RWPE2 (cell line): ENCODE data around the gene EXD3.
A peak's percentile ranks its signal among the peaks of the same experiment; 100 is the strongest.

Experiments used
- ATAC-seq: fragments of 200-7000 bp; cut with Tn5 transposase; 3 replicates; pipeline ENCODE4 v1.9.1; 2021; ENCODE audit warnings: low read depth
- DNase-seq: peaks from one replicate; pipeline ENCODE4 v3.0.0-alpha.2; 2020; ENCODE audit warnings: low spot score
- H3K27ac ChIP-seq: fragments of 450-650 bp; 2 replicates; pipeline ENCODE4 v1.5.1; 2017; ENCODE audit warnings: mild to moderate bottlenecking; ENCODE audit not compliant: poor library complexity, severe bottlenecking
- H3K27me3 ChIP-seq: fragments of 250-450 bp; sonication (Bioruptor Pico); 2 replicates; pipeline ENCODE4 v1.5.1; 2021; ENCODE audit warnings: mild to moderate bottlenecking, moderate library complexity; ENCODE audit not compliant: insufficient read depth, poor library complexity, severe bottlenecking
- H3K36me3 ChIP-seq: fragments of 250-450 bp; sonication (Bioruptor Pico); 2 replicates; pipeline ENCODE4 v1.5.1; 2020; ENCODE audit warnings: low read depth, mild to moderate bottlenecking, moderate library complexity
- H3K4me1 ChIP-seq: fragments of 250-450 bp; sonication (Bioruptor Pico); 2 replicates; pipeline ENCODE4 v1.5.1; 2021; ENCODE audit warnings: mild to moderate bottlenecking, moderate library complexity; ENCODE audit not compliant: insufficient read depth, poor library complexity, severe bottlenecking
- H3K4me3 ChIP-seq: fragments of 250-450 bp; sonication (Bioruptor Pico); 2 replicates; pipeline ENCODE4 v1.5.1; 2021; ENCODE audit warnings: mild to moderate bottlenecking, moderate library complexity; ENCODE audit not compliant: severe bottlenecking
- H3K9me3 ChIP-seq: fragments of 250-450 bp; sonication (Bioruptor Pico); 2 replicates; pipeline ENCODE4 v1.5.1; 2021; ENCODE audit warnings: mild to moderate bottlenecking, moderate library complexity; ENCODE audit not compliant: severe bottlenecking
- TF ChIP-seq, protein P1 (sequence below): fragments of 450-650 bp; IDR thresholded peaks from one replicate; pipeline ENCODE4 v1.5.1; 2017; ENCODE audit warnings: mild to moderate bottlenecking, moderate library complexity; ENCODE audit not compliant: poor library complexity, severe bottlenecking

EXD3 gene

DNA sequence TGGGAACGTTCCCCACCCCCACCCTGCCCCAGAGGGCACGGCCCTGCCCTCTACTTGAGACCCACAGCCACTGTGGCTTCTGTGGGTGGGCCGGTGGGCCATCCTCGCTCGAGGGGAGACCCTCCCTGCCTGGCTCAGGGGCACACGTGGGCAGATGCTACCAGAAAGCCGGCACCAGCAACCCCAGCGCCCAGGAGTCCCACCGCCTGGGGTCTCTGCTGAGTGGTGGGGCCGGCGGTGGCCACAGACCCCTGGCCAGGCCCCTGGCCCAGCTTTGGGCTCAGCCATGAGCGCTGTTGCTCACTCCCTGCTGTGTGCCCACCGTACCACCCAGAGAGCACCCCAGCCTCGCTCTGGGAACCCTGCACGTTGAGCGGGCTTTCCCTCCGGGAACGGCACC, 104.4 kb downstream of the EXD3 start:
- H3K4me1 ChIP-seq: no peaks in the 10 kb centered on the region
- no peak overlapping the region for H3K27ac ChIP-seq
- DNase-seq: no peak
- TF ChIP-seq, protein P1, sequence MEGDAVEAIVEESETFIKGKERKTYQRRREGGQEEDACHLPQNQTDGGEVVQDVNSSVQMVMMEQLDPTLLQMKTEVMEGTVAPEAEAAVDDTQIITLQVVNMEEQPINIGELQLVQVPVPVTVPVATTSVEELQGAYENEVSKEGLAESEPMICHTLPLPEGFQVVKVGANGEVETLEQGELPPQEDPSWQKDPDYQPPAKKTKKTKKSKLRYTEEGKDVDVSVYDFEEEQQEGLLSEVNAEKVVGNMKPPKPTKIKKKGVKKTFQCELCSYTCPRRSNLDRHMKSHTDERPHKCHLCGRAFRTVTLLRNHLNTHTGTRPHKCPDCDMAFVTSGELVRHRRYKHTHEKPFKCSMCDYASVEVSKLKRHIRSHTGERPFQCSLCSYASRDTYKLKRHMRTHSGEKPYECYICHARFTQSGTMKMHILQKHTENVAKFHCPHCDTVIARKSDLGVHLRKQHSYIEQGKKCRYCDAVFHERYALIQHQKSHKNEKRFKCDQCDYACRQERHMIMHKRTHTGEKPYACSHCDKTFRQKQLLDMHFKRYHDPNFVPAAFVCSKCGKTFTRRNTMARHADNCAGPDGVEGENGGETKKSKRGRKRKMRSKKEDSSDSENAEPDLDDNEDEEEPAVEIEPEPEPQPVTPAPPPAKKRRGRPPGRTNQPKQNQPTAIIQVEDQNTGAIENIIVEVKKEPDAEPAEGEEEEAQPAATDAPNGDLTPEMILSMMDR: no peak
- no peaks in the 10 kb centered on the region for H3K36me3 ChIP-seq
- ATAC-seq: no peak
- peaks cover 4% of the 10 kb centered on the region for H3K27me3 ChIP-seq
- H3K4me3 ChIP-seq: no peak overlapping the region
- no peaks in the 10 kb centered on the region for H3K9me3 ChIP-seq

DNA sequence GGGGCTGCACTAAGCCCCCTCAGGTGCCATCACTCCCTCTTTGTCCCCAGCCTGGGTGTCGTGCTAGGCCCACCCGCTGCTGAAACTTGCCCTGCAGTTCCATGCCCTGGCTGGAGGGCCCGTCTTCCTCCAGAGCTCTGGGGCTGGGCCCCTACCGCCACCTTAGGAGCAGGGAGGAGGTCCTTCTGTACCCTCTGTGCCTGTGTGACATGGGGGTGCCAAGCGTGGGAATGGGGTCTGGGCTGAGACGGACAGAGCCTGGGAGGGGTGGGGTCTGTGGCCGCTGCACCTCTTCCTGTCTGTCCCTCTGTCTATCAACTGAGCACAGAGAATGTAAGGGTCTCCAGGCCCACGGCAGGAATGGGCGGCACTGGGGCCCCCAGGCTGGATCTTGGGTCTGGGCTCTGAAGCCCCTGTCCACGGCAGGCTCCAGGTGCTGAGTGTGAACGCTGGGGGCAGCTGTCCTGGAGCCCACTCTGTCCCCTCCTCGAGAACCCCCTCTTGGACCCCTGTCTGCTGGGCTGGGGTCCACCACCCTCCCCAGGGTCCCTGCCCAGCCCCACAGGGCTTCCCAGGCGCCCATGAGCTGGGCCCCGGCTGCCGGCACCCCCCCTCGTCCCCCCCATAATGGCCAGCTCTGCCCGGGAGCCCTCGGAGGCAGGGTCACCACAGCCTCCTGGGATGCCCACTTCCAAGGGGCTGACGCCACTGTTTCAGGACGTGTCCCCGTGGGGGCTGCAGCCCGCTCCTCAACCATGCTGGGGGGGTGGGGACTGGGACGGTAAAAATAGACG, 105.0 kb downstream of the EXD3 start:
- Histone ChIP-seq H3K27ac (no peak overlapping the region), H3K4me3 (no peak overlapping the region), H3K4me1 (no peaks in the 10 kb centered on the region), H3K27me3 (peaks cover 4% of the 10 kb centered on the region), H3K36me3 (no peaks in the 10 kb centered on the region), H3K9me3 (no peaks in the 10 kb centered on the region)
- TF ChIP-seq, protein P1: no peak
- ATAC-seq: no peak
- no peak for DNase-seq

- Histone ChIP-seq H3K4me1 (no peaks in the 10 kb centered on the region), H3K36me3 (no peaks in the 10 kb centered on the region), H3K27me3 (peaks cover 4% of the 10 kb centered on the region), H3K27ac (no peak overlapping the region), H3K4me3 (no peak overlapping the region), H3K9me3 (no peaks in the 10 kb centered on the region)
- no peak for ATAC-seq
- DNase-seq: no peak
- TF ChIP-seq, protein P1: no peak
These were observed 105.8 kb downstream of the EXD3 start for GRCh38 chr9:137317021-137317717.

- H3K4me3 ChIP-seq: peak overlapping the region; percentile 23
- H3K27me3 ChIP-seq: peaks cover 4% of the 10 kb centered on the region
- ATAC-seq (no peak), DNase-seq (no peak)
- H3K27ac ChIP-seq: no peak overlapping the region
- H3K36me3 ChIP-seq: no peaks in the 10 kb centered on the region
- peaks cover 5% of the 10 kb centered on the region for H3K4me1 ChIP-seq
- no peaks in the 10 kb centered on the region for H3K9me3 ChIP-seq
- TF ChIP-seq, protein P1: no peak
These were observed 106.7 kb downstream of the EXD3 start for GRCh38 chr9:137316012-137316981.
